LHCN-M2 (cell line): ENCODE data around the gene EME2. TPM values are rescaled to one million over a fixed set of nuclear protein-coding genes. Genes with fewer than 3 reads are reported as not detected.

Experiments used
- DNase-seq: peaks from one replicate; pipeline ENCODE4 v3.0.0-alpha.2; 2012; ENCODE audit warnings: low read depth
- total RNA-seq: library from RNA; depleted of rRNA; stranded (reverse); fragments of >200 nt; gene quantifications from 2 replicates; pipeline ENCODE4 v1.2.3, GENCODE V29; 2014

EME2 gene
- total RNA-seq, 1 experiment from 2014 or later = 17.4 TPM

GRCh38 chr16:1777375-1778199 lies 5.0 kb downstream of the EME2 start:
- DNase-seq = no peak

- DNase-seq = no peak
Observed at GRCh38 chr16:1778200-1779179, 5.9 kb downstream of the EME2 start.

- no peak for DNase-seq
Observed at GRCh38 chr16:1779234-1779701, 6.7 kb downstream of the EME2 start.

- DNase-seq = no peak
Observed at GRCh38 chr16:1779741-1780676, 7.4 kb downstream of the EME2 start.

GRCh38 chr16:1780677-1781072 lies 8.1 kb downstream of the EME2 start:
- DNase-seq = no peak

GRCh38 chr16:1781254-1781653 lies 8.6 kb downstream of the EME2 start:
- DNase-seq = no peak

- DNase-seq = no peak
Observed at GRCh38 chr16:1781758-1782407, 9.3 kb downstream of the EME2 start.

- DNase-seq = peak; percentile 100
Observed at GRCh38 chr16:1782408-1783264, 10.0 kb downstream of the EME2 start, which contains the start of the genes NUBP2 and SPSB3. NUBP2 (plus strand) TSS chr16:1782960; CDS start chr16:1783021, 61 bp downstream. SPSB3 (minus strand) TSS chr16:1782571; CDS start chr16:1781483, 1,088 bp downstream.

- DNase-seq = no peak
Observed at GRCh38 chr16:1784977-1785845, 12.6 kb downstream of the EME2 start.

GRCh38 chr16:1785846-1786170 lies 13.2 kb downstream of the EME2 start:
- no peak for DNase-seq

- DNase-seq = no peak
Observed at GRCh38 chr16:1786242-1787055, 13.8 kb downstream of the EME2 start.

- no peak for DNase-seq
Observed at GRCh38 chr16:1787056-1787321, 14.4 kb downstream of the EME2 start.

GRCh38 chr16:1787322-1788094 lies 14.9 kb downstream of the EME2 start:
- no peak for DNase-seq

- no peak for DNase-seq
Observed at GRCh38 chr16:1788095-1788707, 15.6 kb downstream of the EME2 start.

GRCh38 chr16:1788708-1789100 lies 16.1 kb downstream of the EME2 start:
- DNase-seq = no peak

GRCh38 chr16:1789643-1790045 lies 17.0 kb downstream of the EME2 start:
- no peak for DNase-seq

GRCh38 chr16:1790261-1790610 lies 17.6 kb downstream of the EME2 start:
- DNase-seq = no peak
